HG03108 (cell line): ENCODE measurements around the gene BLOC1S1.

ENCODE experiments used
- ATAC-seq: cut with Tn5 transposase; IDR thresholded peaks from one replicate; pipeline ENCODE4 v1.9.1; 2021; ENCODE audit warnings: moderate library complexity; ENCODE audit not compliant: unreplicated experiment

BLOC1S1 gene

DNA sequence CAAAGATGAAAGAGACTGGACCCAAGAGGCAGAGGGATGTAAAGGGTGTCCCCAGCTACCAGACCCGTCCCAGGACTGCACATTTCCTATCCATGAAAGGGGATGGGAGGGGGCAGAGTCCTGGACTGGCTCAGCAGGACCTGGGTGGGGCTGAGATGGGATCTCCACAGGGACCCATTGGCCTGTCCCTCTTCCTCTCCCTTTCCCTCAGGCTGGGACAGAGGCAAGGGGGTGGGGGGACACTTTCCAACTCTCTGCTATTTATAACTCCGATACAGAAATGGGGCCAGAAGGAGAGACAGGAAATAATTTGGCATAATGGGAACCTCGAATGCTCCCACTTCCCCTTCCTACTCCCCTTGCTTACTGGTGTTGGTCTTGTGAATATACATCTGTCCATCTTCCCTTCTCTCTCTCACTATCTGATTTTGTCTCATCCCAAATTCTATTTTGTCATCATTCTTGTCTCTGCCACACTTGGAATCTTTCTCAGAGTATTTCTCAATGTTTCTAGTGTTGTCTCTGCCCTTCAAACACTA is 7.1 kb upstream of the BLOC1S1 start:
- ATAC-seq, result no peak

- ATAC-seq, result no peak
These were observed 3.9 kb upstream of the BLOC1S1 start for GRCh38 chr12:55711786-55712553.

DNA sequence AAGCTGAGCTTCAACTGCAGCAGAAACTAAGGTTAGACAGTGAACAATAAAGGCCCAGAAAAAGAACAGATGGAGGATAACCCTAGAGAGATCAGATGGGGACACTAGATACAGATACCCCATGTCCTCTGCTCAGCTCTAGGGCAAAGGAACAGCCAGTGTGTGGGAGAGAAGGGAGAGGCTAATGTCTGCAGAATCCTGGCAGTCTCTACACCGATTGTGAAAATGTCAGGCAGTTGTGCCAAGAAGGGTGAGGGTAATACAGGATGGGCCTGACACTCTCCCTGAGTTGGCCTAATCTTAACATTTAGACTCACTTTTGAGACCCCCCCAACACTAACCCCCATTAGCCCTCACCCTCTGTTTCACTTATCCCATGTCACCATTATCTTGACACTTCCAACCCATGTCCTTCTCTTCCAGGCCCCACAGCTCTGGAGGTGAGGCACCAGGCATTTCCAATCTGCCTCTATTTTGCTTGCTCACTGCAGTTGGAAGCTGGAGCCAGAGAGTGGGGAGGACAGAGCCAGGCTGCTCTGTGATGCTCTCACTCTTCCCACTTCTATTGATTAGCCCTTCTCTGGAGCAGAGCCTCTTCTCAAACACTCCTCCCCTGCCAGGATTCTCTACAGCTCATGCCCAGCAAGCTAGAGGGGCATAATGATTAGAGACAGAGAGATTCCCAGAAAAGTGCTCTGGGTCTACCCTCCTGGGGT is 3.0 kb upstream of the BLOC1S1 start:
- no peak for ATAC-seq

DNA sequence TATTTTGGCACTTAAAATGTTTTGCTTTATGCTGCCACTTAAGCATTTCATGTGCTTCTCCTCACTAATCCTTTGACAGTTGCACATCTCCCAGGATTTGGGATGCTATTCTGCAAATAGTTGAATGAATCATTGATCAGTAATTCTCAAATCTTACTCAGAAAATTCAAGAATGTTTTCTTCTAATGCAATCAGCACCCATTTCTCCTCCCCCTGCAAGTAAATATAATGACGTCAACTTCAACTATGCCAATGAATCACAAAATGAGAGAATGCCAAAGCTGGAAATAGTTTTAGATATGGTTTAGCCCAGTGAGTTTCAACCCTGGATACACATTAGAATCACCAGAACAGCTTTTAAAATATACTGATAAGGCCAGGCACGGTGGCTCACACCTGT is 2.1 kb upstream of the BLOC1S1 start:
- ATAC-seq, result no peak

DNA sequence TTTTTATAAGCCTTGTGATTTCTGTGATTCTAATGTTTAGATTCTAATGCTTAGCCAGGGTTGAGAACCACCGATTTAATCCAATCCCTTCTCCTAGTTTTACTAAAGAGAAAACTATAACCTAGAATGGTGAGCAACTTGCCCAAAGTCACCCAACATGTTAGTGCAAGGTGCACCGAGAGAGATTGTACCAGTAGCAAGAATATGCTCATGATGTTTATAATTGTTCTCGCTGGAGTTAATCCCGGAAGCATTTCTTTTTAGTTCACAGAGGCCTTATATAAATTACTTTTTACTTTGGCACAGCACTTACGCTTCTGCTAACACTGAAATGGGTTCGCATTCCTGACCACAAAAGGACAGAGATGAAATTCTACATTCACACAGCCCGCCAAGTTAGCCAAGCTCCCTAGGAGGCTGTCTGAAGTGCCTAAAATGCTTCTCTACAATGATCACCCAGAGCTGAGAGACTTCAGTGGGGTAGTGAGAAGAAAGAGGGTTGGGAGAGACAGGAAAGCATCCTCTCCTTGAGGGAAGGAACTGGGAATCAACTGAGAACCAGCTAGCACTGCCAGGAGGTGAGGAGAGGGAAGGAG is 579 bp upstream of the BLOC1S1 start:
- no peak for ATAC-seq

DNA sequence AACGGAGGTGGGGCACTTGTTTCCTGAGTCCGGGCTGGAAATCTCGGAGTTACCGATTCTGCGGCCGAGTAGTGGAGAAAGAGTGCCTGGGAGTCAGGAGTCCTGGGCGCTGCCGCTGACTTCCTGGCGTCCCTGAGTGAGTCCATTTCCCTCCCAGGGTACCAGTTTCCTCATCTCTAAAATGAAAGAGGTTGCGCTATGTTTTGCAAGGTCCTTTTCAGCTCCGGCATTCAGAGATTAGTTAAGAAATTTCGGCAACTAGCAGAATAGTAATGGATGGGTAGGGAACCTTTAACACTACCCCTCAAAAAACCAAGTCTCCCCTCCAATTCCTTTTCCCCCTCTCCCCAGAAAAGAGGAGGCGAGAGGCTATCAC is 724 bp downstream of the BLOC1S1 start:
- ATAC-seq, result no peak

GRCh38 chr12:55717011-55718007 is 1.5 kb downstream of the BLOC1S1 start:
- ATAC-seq, result no peak

DNA sequence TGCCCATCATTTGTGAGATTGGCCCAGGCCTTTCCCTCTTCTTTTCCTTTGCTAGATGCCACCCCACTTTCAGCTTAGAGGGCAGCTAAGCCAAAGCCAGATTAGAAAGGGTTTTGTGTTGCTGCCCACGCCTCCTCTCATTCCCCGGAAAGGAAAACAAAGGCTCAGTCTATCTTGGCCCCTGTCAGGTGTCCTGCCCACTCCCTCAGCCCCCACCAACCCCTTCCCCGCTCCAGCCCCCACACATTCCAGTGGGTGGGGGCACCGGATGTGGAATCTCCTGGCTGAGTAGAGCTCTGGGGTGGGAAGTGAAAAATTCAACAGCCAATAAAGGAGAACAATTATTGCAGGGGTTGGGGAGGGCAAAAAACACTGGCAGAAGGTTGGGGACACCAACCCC is 2.2 kb downstream of the BLOC1S1 start:
- ATAC-seq, result no peak

- ATAC-seq, result no peak
These were observed 2.9 kb downstream of the BLOC1S1 start for GRCh38 chr12:55718624-55719275.

DNA sequence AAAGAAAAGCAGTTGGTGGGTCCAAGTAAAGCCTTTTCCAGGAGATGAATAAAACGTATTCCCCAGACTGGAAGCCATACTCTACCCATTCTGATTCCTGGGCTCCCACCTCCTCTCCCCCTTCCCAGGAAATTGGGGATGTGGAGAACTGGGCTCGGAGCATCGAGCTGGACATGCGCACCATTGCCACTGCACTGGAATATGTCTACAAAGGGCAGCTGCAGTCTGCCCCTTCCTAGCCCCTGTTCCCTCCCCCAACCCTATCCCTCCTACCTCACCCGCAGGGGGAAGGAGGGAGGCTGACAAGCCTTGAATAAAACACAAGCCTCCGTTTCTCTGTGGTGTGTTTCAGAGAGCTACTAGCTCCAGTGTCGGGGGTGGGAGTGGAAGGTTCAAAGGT is 3.5 kb downstream of the BLOC1S1 start:
- no peak for ATAC-seq

GRCh38 chr12:55720071-55720564 is 4.3 kb downstream of the BLOC1S1 start, which contains the start of gene RDH5:
Gene RDH5, plus strand, starts transcription at chr12:55720393. Its CDS starts 792 bp downstream, at chr12:55721185.
- no peak for ATAC-seq

- ATAC-seq, result no peak
These were observed 5.1 kb downstream of the BLOC1S1 start for GRCh38 chr12:55720894-55721444.

- no peak for ATAC-seq
These were observed 5.9 kb downstream of the BLOC1S1 start for GRCh38 chr12:55721601-55722213.

GRCh38 chr12:55722948-55723347 is 7.1 kb downstream of the BLOC1S1 start:
- ATAC-seq, result no peak

DNA sequence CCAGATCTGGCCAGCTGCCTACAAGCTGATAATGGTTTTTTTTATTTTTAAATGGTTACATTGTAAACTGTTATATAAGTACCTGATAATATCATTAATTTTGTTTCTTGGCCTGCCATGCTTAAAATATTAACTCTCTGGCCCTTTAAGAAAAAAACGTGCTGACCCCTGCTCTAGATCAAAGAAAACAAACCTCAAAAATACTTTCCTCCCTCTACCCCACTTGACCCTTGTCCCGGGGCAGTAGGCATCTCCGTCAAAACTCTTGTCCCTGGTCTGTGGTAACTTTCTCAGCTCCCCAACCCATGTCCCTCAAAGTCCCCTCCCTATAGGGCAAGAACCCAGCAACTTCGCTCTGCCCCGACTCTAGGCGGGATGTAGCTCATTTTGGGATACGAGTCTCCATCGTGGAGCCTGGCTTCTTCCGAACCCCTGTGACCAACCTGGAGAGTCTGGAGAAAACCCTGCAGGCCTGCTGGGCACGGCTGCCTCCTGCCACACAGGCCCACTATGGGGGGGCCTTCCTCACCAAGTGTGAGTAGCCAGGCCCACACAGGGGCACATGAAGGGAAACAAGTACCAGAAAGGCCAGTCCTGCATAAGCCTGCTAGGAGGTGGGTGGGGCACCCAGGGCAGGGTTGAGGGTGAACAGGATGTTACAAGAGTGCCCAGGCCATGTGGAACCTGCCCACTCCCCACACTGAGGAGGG is 7.8 kb downstream of the BLOC1S1 start:
- ATAC-seq, result no peak

- no peak for ATAC-seq
These were observed 8.5 kb downstream of the BLOC1S1 start for GRCh38 chr12:55724226-55724939.

GRCh38 chr12:55724940-55725309 is 9.1 kb downstream of the BLOC1S1 start:
- no peak for ATAC-seq

- no peak for ATAC-seq
These were observed 9.7 kb downstream of the BLOC1S1 start for GRCh38 chr12:55725556-55725955.
